Fibroblast of peridontal ligament (primary cell): ENCODE results near the gene SLC5A6.

Experiments used
- DNase-seq: peaks from one replicate; pipeline ENCODE4 v3.0.0-alpha.2; 2010; ENCODE audit errors: extremely low read depth

SLC5A6 gene

DNA sequence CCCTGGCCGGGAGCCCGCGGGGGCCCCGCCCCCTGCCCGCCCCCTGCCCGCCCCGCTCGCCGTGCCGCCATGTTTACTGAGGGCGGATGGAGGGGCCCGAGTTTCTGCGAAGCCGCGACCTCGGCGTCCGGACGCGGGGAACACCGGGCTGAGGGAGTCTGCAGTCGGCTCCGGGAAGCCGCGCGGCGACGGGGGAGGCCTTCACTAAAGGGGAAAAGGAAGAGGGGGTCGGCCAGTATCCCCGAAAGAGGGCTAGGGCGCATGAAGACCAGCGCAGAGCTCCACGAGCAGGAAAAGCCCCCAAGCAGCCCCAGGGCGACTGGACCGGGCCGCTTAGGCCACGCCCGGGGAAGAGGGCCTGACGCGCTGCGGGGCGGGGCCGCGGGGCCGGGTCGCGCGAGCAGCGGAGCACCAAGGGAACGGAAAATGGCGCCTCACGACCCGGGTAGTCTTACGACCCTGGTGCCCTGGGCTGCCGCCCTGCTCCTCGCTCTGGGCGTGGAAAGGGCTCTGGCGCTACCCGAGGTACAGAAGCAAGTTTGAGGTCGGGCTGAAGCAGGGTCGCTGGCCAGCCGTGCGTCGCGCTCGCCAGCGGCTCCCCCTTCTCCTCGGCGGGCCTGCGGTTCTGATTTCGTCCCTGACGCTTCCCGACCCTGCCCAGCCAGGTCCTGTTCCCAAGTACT is at the start of gene SLC5A6, which contains the start of gene ATRAID:
SLC5A6 (minus strand) TSS at position 326 of the 683 bp plus-strand sequence. CDS start 4,618 bp downstream, outside the sequence.
ATRAID (plus strand) TSS at position 99 of the 683 bp plus-strand sequence; CDS start at position 427, 328 bp downstream.
- peak; percentile 82 for DNase-seq

GRCh38 chr2:27261241-27261925 is 49.3 kb upstream of the SLC5A6 start:
- no peak for DNase-seq

GRCh38 chr2:27258051-27258450 is 46.0 kb upstream of the SLC5A6 start:
- DNase-seq = no peak

- no peak for DNase-seq
Measured at GRCh38 chr2:27256855-27257454, 44.9 kb upstream of the SLC5A6 start.

GRCh38 chr2:27255660-27256059 is 43.6 kb upstream of the SLC5A6 start:
- DNase-seq = peak; percentile 75

DNA sequence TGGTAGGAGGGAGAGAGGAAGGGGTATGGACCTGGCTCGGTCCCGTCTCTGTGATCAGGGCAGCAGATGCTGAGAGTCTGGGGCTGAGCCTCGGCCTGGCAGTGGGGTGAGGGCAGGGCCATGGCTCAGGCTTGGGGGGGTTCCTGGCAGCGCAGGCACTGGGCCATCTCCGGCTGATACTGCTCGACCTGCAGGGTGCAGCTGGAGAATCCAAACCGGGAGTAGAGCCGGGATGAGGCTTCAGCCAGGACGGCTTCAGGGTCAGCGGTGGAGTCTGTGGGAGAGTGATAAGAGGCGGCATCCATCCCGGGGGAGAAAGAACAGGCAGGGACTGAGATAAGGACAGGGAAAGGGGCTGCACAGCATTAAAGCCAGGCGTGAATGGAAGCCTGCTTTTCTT is 43.1 kb upstream of the SLC5A6 start:
- no peak for DNase-seq

DNA sequence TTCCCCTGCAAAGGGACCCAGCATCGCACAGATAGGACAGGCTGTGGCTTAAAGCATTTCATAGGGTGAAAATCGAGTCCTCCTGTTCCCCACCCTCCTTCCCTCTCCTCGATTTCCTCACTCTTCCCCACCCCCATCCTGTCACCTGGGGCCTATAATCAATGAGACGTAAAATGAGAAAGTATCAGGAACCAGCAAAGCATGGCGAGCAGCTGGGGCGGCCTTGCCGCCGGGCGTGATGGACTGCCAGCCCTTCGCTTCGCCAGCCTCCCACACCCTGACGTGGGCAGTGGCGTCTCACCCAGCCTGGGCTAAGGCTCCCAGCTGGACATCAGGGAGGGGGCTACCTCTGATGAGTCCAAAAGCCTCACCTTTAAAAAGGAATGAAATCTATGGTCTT is 39.7 kb upstream of the SLC5A6 start:
- no peak for DNase-seq

DNA sequence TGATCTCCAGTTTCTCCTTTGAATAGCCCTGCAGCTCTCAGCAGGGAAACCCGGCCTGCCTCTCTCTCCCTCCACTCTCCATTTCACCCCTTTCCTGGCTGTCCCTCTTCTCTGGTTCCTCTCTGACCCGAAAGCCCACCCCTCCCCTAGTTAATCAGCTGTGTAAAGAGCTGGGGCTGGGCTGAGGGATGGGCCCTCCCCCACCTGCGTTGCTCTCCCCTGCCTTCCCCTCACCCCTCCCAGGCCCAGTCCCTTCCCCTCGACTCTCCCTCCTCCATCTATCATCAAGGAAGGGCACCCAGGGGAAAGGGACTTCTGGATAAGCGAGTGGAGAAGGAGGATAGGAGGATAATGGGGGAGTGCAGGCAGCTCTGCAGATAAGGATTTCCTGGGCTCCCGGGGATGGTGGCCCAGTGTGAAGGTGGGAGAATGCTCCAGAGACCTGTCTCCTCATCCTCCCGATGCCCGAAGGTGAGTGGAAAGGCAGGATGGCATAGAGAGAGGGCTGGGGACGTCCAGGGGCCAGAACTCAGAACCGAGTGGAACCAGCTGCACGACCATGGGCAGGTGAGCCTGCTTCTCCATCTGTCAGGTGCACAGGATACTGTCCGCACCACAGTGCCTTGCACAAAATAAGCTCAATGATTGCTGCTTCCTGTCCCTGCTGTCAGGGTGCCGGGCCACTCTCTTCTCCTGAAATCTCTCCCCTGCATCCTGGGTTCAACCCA is 38.7 kb upstream of the SLC5A6 start:
- no peak for DNase-seq

DNA sequence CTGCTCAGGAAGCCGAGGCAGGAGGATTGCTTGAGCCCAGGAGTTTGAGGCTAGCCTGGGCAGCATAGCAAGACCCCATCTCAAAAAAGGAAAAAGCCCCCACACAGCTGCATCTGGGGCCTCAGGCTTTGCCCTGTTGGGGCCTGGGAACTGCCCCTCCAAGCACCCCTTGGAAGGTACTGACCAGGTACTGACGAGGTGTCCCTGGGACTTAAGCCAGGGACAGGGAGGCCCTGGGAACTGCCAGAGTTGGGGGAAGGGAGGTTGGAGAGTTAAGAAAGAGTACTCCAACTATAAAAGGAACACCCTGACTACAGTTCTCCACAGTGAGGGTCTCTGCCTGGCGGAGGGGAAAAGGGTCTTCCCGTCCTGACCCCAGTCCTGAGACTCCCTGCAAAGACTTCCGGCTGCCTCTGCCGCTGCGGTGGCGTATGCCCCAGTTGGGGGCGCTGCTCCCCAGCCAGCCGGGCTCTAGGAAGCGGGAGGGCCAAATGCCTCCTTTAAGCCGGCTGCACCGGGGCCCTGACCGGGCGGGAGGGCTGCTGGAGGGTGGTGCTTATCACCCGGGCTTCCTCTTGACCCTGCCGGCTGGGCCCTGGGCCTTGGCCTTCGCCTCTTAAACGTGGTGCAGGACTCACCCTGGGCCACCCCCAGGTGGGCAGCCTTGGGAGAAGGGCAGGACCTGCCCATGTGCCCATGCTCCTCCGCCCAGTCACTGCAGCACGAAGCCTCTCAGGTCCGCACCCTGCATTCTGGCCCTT is 38.0 kb upstream of the SLC5A6 start:
- DNase-seq = peak; percentile 33

DNA sequence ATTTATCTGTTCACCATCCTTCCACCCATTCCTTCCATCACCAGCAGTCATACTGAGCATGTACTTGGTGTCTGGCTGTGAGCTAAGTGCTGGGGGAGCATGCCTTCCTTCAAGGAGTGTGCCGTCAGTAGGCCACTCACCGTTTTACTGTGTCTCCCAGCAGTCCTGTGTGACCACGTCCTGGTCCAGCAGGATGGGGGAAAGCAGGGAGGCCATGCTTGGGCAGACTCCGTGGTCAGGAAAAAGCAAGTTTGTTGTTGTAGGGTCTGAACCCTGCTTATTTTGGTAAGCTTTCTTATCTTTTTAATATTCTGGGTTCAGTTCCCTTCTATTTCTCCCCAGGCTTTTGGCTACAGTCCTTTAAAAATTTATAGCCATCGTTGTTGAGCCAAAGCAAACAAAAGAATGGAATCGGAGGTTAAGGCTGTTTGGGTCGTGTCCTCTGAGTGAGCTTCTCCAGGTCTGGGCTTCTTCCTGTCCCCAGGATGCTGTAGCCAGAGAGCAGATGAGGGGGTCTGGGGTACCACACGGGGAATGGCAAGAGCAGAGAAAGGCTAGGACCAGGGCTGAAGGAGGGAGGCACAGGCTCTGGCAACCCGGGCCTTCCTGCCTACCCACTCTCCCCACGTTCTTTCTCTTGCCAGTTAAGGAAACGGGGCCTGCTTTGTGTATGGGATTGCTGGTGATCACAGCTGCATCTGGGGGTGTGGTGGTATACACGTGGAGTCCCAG is 37.3 kb upstream of the SLC5A6 start:
- no peak for DNase-seq

GRCh38 chr2:27247893-27248292 is 35.8 kb upstream of the SLC5A6 start:
- DNase-seq = no peak

DNA sequence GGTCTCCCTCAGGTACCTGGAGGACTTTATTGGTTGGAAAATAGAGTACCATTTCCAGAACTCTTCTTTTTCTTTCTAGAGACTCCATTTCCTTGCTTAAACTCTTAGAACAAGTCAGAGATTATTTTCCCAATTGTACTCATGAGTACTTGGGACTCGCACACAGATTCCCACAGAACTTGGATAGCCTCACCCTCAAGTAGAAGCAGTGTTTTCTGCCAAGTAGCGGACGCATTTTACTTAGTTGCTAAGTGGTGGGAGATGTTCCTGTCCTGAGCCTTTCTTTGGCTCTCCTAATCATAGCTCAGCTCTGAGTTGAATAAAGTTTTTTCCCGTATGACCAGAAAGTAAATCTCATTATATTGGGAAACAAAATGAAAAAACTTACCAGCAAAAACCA is 33.6 kb upstream of the SLC5A6 start:
- no peak for DNase-seq

DNA sequence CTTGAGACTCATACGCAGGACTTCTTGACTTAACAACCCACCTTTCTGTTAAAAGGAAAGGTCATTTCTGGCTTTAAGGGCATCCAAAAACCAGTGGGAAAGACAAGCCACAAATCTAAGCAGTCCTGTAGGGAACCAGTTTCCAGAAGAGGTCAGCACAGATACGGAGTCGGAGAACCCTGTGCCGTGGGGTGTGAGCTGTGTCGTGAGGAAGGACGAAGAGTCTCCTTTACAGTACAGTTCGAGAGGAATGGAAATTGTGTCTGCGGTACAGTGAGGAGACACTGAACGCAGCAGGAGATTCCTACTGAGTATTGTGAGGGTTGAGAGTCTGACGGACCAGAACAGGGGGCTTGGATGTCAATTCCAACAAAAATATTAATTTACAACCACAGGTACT is 33.0 kb upstream of the SLC5A6 start:
- DNase-seq = no peak

DNA sequence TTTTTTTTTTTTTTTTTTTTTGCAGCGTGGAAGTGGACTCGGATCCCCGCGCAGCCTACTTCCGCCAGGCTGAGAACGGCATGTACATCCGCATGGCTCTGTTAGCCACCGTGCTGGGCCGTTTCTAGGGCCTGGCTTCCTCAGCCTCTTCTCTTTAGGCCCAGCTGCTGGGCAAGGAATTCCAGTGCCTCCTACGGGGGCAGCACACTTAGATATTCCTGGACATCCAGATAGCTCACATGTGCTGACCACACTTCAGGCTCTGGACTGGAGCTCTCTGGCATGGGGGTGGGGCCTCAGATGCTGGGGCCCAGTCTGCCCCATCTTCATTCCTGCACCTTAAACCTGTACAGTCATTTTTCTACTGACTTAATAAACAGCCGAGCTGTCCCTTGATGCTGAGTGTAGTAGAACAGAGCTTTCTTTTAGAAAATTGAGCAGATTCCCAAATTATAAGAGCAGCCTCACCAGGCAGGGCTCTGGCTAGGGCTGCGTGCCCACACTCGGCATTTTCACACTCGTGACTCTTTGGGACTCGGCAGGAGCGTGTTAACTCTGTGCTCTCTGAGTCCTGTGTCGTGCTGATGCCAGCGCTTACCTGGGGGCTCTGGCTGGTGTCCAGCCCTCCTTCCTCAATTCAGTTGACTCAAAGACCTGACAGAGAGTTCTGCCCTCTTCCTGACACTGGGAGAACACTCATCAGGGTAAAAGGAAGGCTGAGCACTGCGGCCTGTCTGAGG is 31.5 kb upstream of the SLC5A6 start:
- DNase-seq = no peak

DNA sequence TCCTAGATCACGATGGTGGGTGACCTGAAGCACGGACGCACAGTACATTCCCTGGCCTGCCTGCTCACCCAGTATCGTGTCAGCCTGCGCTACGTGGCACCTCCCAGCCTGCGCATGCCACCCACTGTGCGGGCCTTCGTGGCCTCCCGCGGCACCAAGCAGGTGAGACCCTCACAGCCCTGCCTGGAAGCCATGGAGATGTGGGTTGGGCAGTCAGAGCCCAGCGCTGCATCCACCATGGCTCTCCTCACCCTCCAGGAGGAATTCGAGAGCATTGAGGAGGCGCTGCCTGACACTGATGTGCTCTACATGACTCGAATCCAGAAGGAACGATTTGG is 30.5 kb upstream of the SLC5A6 start:
- no peak for DNase-seq

- no peak for DNase-seq
Measured at GRCh38 chr2:27241761-27242613, 29.9 kb upstream of the SLC5A6 start.

DNA sequence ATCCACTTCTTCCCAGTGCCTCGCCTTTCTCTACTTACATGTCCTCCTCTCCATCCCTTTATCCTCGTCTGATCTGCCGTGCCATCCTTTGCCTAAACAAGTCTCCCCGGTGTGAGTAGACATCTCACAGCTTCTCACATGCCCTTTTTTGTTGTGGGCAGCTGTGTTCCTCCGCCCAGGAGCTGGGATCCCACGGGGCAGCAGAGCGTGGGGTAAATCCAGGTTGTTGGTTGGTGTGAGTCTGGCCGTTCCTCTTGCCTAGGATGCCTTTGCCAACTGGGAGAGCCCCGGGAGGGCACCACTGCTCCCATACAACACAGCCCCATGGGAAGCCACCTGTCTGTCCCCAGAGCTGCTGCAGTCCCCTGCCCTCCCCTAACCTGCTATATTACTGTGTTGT is 28.3 kb upstream of the SLC5A6 start:
- DNase-seq = no peak

DNA sequence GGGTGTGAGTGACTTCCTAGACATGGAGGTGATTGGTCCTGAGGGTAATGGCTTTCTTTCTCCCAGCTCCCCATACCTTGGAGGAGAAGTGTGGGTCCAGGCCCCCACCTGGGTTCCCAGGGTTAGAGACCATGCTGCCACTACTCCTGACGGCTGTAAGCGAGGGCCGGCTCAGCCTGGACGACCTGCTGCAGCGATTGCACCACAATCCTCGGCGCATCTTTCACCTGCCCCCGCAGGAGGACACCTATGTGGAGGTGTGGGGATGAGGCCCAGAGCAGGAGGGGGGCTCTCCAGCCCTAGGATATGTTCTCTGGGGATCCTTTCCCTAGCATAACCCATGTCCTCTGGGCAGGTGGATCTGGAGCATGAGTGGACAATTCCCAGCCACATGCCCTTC is 26.9 kb upstream of the SLC5A6 start:
- no peak for DNase-seq

DNA sequence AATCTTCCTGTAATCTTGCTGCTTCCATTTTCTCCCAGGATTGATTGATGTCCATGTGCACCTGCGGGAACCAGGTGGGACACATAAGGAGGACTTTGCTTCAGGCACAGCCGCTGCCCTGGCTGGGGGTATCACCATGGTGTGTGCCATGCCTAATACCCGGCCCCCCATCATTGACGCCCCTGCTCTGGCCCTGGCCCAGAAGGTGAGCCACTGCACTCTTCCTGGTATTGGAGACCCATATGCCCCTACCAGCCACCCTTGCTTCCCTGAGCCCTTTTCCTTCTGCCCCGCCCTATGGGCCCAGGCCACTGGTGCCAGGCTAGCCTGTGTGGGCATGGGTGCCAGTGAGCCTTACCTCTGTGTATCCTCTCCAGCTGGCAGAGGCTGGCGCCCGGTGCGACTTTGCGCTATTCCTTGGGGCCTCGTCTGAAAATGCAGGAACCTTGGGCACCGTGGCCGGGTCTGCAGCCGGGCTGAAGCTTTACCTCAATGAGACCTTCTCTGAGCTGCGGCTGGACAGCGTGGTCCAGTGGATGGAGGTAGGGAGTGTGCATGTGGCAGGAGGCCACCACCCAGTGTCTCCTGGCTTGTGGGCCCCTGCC is 25.4 kb upstream of the SLC5A6 start:
- DNase-seq = no peak
